GM19193 (cell line): ENCODE measurements around the gene LIPG.

Source experiments
- POLR2A ChIP-seq: IDR thresholded peaks from 4 replicates; pipeline ENCODE4 v1.6.1; 2011; ENCODE audit not compliant: insufficient read depth, insufficient read length; ENCODE audit errors: extremely low read depth

The LIPG gene

DNA sequence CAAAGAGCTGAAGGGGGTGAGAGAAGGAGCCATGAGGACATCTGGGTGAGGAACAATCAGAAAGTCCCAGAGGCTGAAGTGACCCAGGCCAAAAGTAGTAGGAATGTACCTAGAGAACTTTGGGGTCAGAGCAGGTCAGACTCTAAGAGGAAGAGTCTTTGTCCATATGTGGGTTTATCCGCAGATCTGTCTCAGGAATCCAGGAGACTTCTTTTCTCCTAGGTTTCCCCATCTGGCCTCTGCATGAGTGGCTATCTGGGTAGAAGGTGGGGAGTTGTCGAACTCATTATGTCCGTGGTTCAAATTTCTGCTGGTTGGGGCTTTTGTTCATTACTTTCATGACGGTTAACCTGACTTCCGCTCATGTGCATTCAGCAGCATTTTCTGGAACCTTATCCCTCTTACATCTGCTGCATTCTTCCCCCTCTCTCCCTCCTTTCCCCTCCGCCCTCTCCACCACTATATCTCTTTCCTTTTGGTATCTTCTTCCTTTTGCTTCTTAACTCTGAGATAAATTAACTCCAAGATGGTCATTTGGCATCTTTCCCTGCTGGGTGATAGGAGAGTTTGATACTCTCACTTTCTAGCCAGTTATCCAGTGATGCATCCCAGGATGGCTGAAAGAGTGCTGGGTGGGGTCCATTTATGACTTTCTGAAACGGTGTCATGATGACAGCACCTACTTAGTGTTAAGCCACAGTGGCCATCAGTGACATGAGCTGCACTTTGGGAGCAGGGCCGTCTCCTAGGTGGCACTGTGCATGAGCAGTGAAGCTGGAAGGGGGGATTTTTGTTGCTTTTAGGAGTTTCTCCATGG lies 2.1 kb downstream of the LIPG start:
- no peak for TF ChIP-seq POLR2A

- TF ChIP-seq POLR2A = no peak
Measured at GRCh38 chr18:49564518-49564834, 2.6 kb downstream of the LIPG start.

DNA sequence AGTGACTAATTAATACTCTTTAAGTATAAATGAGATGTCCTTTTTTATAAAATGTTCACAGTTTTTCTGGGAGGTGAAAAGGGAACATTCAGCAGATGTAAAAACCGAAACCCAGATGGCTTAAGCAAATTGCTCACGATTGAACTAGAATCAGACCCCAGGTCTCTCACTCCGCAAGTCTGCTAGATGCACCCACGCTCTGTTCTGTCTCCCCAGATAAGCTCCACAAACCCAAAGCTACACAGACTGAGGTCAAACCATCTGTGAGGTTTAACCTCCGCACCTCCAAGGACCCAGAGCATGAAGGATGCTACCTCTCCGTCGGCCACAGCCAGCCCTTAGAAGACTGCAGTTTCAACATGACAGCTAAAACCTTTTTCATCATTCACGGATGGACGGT lies 3.2 kb downstream of the LIPG start:
- TF ChIP-seq POLR2A = no peak

- TF ChIP-seq POLR2A = no peak
Measured at GRCh38 chr18:49565612-49566011, 3.8 kb downstream of the LIPG start.

GRCh38 chr18:49566217-49566770 lies 4.4 kb downstream of the LIPG start:
- no peak for TF ChIP-seq POLR2A

- TF ChIP-seq POLR2A = no peak
Measured at GRCh38 chr18:49566985-49567384, 5.1 kb downstream of the LIPG start.

DNA sequence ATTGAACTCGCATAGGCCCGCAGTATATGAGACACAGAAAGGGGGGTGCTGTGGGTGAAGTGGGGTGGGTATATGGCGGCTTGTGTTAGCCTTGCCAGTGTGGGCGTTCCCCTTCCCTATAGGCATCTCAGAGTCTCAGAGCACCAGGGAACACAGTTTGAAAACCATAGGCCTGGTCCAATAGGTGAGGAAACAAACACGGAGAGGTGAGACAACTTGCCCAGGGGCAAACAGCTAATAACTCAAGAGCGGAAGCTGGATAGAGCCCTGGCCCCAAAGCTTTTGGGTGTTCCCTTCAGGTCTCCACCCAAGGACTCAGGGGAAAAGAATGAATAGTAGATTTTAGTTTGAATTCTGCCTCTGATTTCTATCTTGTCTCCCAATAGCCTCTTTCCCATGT lies 7.9 kb downstream of the LIPG start:
- TF ChIP-seq POLR2A = no peak

- no peak for TF ChIP-seq POLR2A
Measured at GRCh38 chr18:49570836-49571235, 9.0 kb downstream of the LIPG start.

DNA sequence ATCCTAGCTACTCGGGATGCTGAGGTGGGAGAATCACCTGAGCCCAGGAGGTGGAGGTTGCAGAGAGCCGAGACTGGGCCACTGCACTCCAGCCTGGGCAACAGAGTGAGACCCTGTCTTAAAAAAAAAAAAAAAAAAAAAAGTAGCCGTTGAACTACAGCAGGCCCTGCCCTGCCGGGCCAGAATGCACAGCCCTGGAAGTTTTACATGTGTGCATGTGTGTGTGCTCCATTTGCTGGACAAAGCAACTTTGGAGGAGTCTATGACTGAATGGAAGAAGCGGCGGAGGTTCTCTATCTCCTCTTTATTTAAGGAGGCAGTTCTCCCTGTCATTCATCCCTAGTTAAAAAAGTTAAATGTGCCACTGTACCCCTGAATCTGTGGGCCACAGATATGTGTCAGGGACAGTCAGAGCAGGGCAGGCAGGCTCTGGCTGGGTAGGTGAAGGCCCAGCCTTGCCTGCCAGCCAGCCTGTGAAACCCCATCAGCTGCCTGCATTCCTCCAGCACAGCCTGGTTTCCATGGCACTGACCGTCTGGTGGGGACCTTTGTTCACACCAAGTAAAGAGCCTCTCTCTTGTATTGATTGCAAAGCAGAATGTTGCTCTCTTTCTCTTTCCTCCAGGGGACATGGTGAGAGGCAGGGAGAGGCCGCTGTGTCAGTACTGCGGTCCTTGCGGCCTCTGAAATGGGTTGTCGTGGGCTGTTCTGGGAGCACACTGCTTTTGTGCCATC lies 10.9 kb downstream of the LIPG start:
- TF ChIP-seq POLR2A = no peak

GRCh38 chr18:49573835-49574234 lies 12.0 kb downstream of the LIPG start:
- TF ChIP-seq POLR2A = no peak

DNA sequence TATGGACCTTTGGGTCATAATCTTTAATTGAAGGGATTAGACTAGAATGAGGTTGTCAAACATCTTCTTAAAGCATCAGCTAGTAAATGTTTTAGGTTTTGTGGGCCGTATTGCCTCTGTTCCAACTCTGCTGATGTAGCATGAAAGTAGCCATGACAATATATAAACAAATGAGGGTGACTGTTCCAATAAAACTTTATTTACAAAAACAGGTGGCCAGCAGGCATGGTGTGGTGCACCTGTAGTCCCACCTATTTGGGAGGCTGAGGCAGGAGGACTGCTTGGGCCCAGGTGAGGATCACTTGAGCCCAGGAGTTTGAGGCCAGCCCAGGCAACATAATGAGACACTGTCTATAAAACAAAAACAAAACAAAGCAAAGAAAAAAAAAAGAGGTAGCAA lies 18.4 kb downstream of the LIPG start:
- no peak for TF ChIP-seq POLR2A

- no peak for TF ChIP-seq POLR2A
Measured at GRCh38 chr18:49581371-49581770, 19.5 kb downstream of the LIPG start.

GRCh38 chr18:49582579-49582978 lies 20.7 kb downstream of the LIPG start:
- TF ChIP-seq POLR2A = no peak

GRCh38 chr18:49584394-49584793 lies 22.5 kb downstream of the LIPG start:
- no peak for TF ChIP-seq POLR2A

DNA sequence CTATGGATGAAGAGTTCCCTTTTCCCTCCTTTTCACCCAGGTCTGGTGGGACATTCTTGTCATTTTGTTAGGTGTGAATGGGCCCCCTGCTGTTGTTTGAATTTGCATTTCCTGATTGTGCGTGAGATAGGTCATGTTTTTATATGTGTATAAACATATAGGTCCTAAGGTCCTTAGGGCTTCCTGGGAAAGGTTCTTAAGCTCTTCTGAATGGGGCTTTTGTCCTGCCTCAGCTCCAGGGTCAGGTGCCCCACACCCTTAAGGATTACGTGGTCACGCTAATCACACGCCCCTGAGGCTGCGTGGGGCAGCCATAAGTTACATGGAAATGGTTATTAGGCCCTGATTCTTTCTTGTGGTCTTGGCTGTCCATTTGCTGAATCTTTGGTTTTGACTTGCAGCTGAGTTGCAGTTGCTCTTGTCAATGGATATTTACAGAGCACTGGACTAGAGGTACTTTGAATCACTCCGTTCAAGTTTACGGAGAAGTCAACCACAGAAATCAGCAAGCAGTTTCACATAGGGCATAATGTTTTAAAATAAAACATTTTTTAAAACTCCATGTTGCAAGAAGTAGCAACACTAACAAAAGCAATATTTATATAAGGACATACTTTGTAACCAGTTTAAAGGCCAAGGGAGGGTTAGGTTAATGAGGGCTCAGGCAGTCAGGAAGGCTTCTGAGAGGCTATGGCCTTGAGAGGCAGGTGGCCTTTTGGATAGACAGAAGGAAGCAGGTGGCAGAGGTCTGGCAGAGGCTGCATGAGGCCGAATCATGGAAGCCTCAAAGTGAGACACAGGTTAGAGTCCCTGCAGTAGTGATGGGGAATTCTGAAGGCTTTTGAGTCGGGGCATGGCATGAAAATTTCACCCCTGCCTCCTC lies 24.2 kb downstream of the LIPG start:
- no peak for TF ChIP-seq POLR2A
